Transverse colon (tissue), 4 donors: ENCODE results near the gene STOML2.

Experiments
- POLR2AphosphoS5 ChIP-seq, 3 donors: sonication (generic); formaldehyde crosslinking; IDR thresholded peaks; one replicate each; pipeline ENCODE4 v1.6.1; 2016; ENCODE audit warnings: antibody characterized with exemption in 3 of 3
- TF ChIP-seq, protein P1 (sequence below), 5 experiments: fragments of 200-600 bp in 3 of 5; fragments of 450-650 bp in 2 of 5; sonication (generic) in 3 of 5; IDR thresholded peaks; 1 replicate in 2 of 5; 2 replicates in 3 of 5; pipeline ENCODE4 v1.5.1; 2016 to 2017; ENCODE audit warnings: antibody characterized with exemption in 5 of 5, inconsistent platforms in 3 of 5, mild to moderate bottlenecking in 2 of 5, moderate library complexity in 1 of 5

DNA sequence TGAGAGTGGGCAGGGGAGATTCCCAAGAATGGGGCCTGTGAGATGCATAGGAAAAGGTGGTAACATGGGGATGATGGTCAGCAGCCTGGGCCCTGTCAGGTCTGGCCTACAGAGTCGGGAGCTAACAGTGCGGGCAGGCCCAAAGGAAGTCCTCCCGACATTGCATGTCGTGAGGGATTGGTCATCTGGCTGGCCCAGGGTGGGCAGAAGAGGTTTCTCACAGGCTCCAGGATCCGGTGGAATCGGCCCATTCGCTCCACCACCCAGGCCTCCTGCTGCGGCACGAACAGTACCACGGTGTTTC lies 514 bp downstream of the STOML2 start:
- TF ChIP-seq, protein P1, sequence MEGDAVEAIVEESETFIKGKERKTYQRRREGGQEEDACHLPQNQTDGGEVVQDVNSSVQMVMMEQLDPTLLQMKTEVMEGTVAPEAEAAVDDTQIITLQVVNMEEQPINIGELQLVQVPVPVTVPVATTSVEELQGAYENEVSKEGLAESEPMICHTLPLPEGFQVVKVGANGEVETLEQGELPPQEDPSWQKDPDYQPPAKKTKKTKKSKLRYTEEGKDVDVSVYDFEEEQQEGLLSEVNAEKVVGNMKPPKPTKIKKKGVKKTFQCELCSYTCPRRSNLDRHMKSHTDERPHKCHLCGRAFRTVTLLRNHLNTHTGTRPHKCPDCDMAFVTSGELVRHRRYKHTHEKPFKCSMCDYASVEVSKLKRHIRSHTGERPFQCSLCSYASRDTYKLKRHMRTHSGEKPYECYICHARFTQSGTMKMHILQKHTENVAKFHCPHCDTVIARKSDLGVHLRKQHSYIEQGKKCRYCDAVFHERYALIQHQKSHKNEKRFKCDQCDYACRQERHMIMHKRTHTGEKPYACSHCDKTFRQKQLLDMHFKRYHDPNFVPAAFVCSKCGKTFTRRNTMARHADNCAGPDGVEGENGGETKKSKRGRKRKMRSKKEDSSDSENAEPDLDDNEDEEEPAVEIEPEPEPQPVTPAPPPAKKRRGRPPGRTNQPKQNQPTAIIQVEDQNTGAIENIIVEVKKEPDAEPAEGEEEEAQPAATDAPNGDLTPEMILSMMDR (IDR thresholded peaks at IDR 0.05), result no peak
- TF ChIP-seq POLR2AphosphoS5 (IDR thresholded peaks at IDR 0.05), result no peak
